ENCODE measurements around the gene CACNA1F. TPM values are rescaled to one million over a fixed set of nuclear protein-coding genes. Genes with fewer than 3 reads are reported as not detected.
A peak's percentile ranks its signal among the peaks of the same experiment; 100 is the strongest.

Gene CACNA1F
- total RNA-seq, 1 experiment from 2014 or later: not detected

DNA sequence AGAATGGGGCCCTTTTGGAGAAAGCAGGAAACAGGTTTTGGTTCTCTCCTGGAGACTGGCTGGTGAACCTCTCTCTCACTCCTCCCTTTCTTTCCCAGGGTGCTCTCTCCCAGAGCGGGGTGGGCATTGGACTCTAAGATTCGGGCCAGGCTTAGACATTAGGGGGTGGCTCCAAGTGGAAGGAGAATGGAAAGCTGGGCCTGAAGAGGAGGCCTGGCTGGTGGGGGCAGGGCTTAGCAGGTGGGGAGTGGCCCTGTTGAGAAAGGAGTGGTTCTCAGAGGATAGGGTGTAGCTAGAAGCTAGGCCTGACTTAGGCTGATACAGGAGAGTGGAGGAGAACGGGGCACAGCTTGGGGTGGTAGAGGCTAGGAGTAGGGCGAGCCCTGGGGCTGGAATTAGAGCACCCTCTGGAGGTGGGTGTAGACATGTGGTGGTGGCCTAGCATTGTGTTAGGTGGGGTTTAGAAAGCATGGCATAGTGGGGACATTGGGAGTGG lies 55.8 kb downstream of the CACNA1F start:
- no peak for TF ChIP-seq SIN3A (IDR thresholded peaks at IDR 0.05; ENCODE audit: borderline replicate concordance, insufficient read depth, low read depth, low read length)
- TF ChIP-seq CTCF (IDR thresholded peaks at IDR 0.05): peak; percentile 50
- 0 out of 2 replicates have a peak, but pooled peaks have one; percentile 5 for TF ChIP-seq POLR2AphosphoS5 (IDR thresholded peaks at IDR 0.05; ENCODE audit: low read depth, low read length)
- TF ChIP-seq REST (IDR thresholded peaks at IDR 0.05; ENCODE audit: insufficient read depth in 1 of 2, low read depth in 2 of 2, low read length in 1 of 2): no peak
- TF ChIP-seq TCF7L2 (IDR thresholded peaks at IDR 0.05; ENCODE audit: low read depth, low read length): no peak
- H3K9me3 ChIP-seq (ENCODE audit: control insufficient read depth, insufficient read depth, low read depth, low read length): no peaks in the 10 kb centered on the region
- peaks cover 35% of the 10 kb centered on the region for H3K4me1 ChIP-seq (ENCODE audit: control insufficient read depth, insufficient read depth, low read length)
- ATAC-seq: peak; percentile 63
- no peaks in the 10 kb centered on the region for H3K27me3 ChIP-seq (ENCODE audit: control insufficient read depth, insufficient read depth, low read length)
- in situ Hi-C loops (cut with HindIII; ENCODE audit: low pct_unique_long_range_greater_than_20kb, low sequenced_read_pairs) (no loop called here), intact Hi-C loops (cut with micrococcal nuclease; ENCODE audit: unreplicated experiment) (no loop called here)
- H3K4me3 ChIP-seq (ENCODE audit: low read depth in 2 of 2, low read length in 2 of 2): no peak overlapping the region
- POLR2A ChIA-PET: no interaction called here
- peaks cover 4% of the 10 kb centered on the region; the same call in 1 of the 2 replicates for H3K36me3 ChIP-seq (ENCODE audit: control insufficient read depth, insufficient read depth, low read length)
- CTCF ChIA-PET: interaction anchor here (0.7 kb wide), 1 partner anchor 134 kb away, joined by 3 read pairs; the partner anchor contains the start of gene TFE3
- peak overlapping the region; percentile 70 for H3K27ac ChIP-seq (ENCODE audit: low read length)
- BruUV-seq (replicated peaks): no TSS peak
- no peak for DNase-seq (ENCODE audit: low read depth, low spot score)

GRCh38 chrX:49176421-49177326 lies 56.5 kb downstream of the CACNA1F start:
- H3K36me3 ChIP-seq (ENCODE audit: control insufficient read depth, insufficient read depth, low read length): peaks cover 4% of the 10 kb centered on the region; the same call in 1 of the 2 replicates
- peak; percentile 53 for ATAC-seq
- in situ Hi-C loops (cut with HindIII; ENCODE audit: low pct_unique_long_range_greater_than_20kb, low sequenced_read_pairs): no loop called here
- TF ChIP-seq REST (IDR thresholded peaks at IDR 0.05; ENCODE audit: insufficient read depth in 1 of 2, low read depth in 2 of 2, low read length in 1 of 2): no peak
- TF ChIP-seq POLR2AphosphoS5 (IDR thresholded peaks at IDR 0.05; ENCODE audit: low read depth, low read length): peak; percentile 47; the same call in 1 of the 2 replicates
- H3K27ac ChIP-seq (ENCODE audit: low read length): peak overlapping the region; percentile 70
- ChIA-PET CTCF (interaction anchor here (0.7 kb wide), 1 partner anchor 133 kb away, joined by 3 read pairs; the partner anchor contains the start of gene TFE3), POLR2A (no interaction called here)
- intact Hi-C loops (cut with micrococcal nuclease; ENCODE audit: unreplicated experiment): no loop called here
- H3K4me1 ChIP-seq (ENCODE audit: control insufficient read depth, insufficient read depth, low read length): peaks cover 35% of the 10 kb centered on the region
- no peak for DNase-seq (ENCODE audit: low read depth, low spot score)
- no peak overlapping the region for H3K4me3 ChIP-seq (ENCODE audit: low read depth in 2 of 2, low read length in 2 of 2)
- no TSS peak for BruUV-seq (replicated peaks)
- H3K9me3 ChIP-seq (ENCODE audit: control insufficient read depth, insufficient read depth, low read depth, low read length): no peaks in the 10 kb centered on the region
- H3K27me3 ChIP-seq (ENCODE audit: control insufficient read depth, insufficient read depth, low read length): no peaks in the 10 kb centered on the region
